Left lung (tissue), 10 donors: ENCODE measurements around the gene CLIC4. TPM values are rescaled to one million over a fixed set of nuclear protein-coding genes. Genes with fewer than 3 reads are reported as not detected.

Source experiments
- ATAC-seq: fragments of 200-7000 bp; cut with Tn5 transposase; one replicate; pipeline ENCODE4 v1.9.1; 2020; ENCODE audit warnings: moderate library complexity
- DNase-seq, 4 donors: peaks; one replicate each; pipeline ENCODE4 v3.0.0-alpha.2; 2013 to 2020
- H3K27ac ChIP-seq, 2 donors: fragments of 200-600 bp; sonication (generic) in 1 of 2; one replicate each; pipeline versions ENCODE4 v1.5.0 to v1.8.0; 2020 to 2021
- H3K27me3 ChIP-seq, 2 donors: fragments of 200-600 bp; sonication (generic) in 1 of 2; one replicate each; pipeline versions ENCODE4 v1.5.0 to v1.8.0; 2020 to 2021
- H3K36me3 ChIP-seq, 2 donors: fragments of 200-600 bp; sonication (generic) in 1 of 2; one replicate each; pipeline versions ENCODE4 v1.5.0 to v1.8.0; 2020 to 2021
- H3K4me1 ChIP-seq, 2 donors: fragments of 200-600 bp; one replicate each; pipeline ENCODE4 v1.8.0; 2021
- H3K4me3 ChIP-seq, 2 donors: fragments of 200-600 bp; sonication (generic) in 1 of 2; one replicate each; pipeline versions ENCODE4 v1.5.0 to v1.8.0; 2020 to 2021; ENCODE audit warnings: mild to moderate bottlenecking in 1 of 2
- H3K9me3 ChIP-seq, 2 donors: fragments of 200-600 bp; sonication (generic) in 1 of 2; one replicate each; pipeline versions ENCODE4 v1.5.0 to v1.8.0; 2020 to 2021
- CTCF ChIP-seq, 2 donors: fragments of 200-600 bp; sonication (generic) in 1 of 2; IDR thresholded peaks; one replicate each; pipeline versions ENCODE4 v1.5.0 to v1.8.0; 2021; ENCODE audit warnings: antibody characterized with exemption in 2 of 2
- intact Hi-C, 2 donors: fragments of 100-400 bp; cut with DNase I; formaldehyde crosslinking; loops; one replicate each; pipeline versions ENCODE4 v1.11.2 to v1.14.2; 2022
- polyA plus RNA-seq, 6 donors: library from polyadenylated mRNA; unstranded; fragments of 120-200 nt; gene quantifications; one replicate each; pipeline ENCODE4 v1.2.1, GENCODE V29; 2013; ENCODE audit not compliant: insufficient read length in 6 of 6
- total RNA-seq, 2 donors: library from RNA; stranded (reverse); fragmentation: NEBNext Ultra II Directional; extraction: Animal tissue kit (Norgen Biotek cat#: 25700); gene quantifications; one replicate each; pipeline ENCODE4 v1.2.1, GENCODE V29; 2021
- donor health status: DM: no; HTN: yes; CAD: no.
- donor health status: DM: no; HTN: no; CAD: no.

The CLIC4 gene
- total and polyA plus RNA-seq, 8 donors, result 158 to 257 (median 224) TPM

GRCh38 chr1:24825174-24825573, 79.9 kb downstream of the CLIC4 start:
- Histone ChIP-seq H3K27ac (no peak overlapping the region), H3K4me1 (peaks cover 15 to 53% of the 10 kb centered on the region in 2 donors), H3K4me3 (no peak overlapping the region), H3K27me3 (no peaks in the 10 kb centered on the region), H3K36me3 (no peaks in the 10 kb centered on the region), H3K9me3 (no peaks in the 10 kb centered on the region)
- DNase-seq (no peak), ATAC-seq (no peak)
- intact Hi-C loops, result loop anchor here in 1 of 2 donors (5.0 kb wide), 1 partner anchor 73 kb away; no protein-coding TSS in a partner anchor
- TF ChIP-seq CTCF (IDR thresholded peaks at IDR 0.05), result no peak

GRCh38 chr1:24826510-24826909, 81.3 kb downstream of the CLIC4 start:
- no peaks in the 10 kb centered on the region for H3K36me3 ChIP-seq
- intact Hi-C loops, result loop anchor here in 1 of 2 donors (5.0 kb wide), 1 partner anchor 74 kb away; no protein-coding TSS in a partner anchor
- peaks cover 19 to 66% of the 10 kb centered on the region in 2 donors for H3K4me1 ChIP-seq
- no peaks in the 10 kb centered on the region for H3K9me3 ChIP-seq
- H3K27ac ChIP-seq, result no peak overlapping the region
- no peak for ATAC-seq
- H3K4me3 ChIP-seq, result no peak overlapping the region
- no peak for DNase-seq
- TF ChIP-seq CTCF (IDR thresholded peaks at IDR 0.05), result no peak
- no peaks in the 10 kb centered on the region for H3K27me3 ChIP-seq

- no peak overlapping the region for H3K27ac ChIP-seq
- intact Hi-C loops, result loop anchor here in 1 of 2 donors (5.0 kb wide), 1 partner anchor 75 kb away; no protein-coding TSS in a partner anchor
Measured at GRCh38 chr1:24827379-24828135, 82.3 kb downstream of the CLIC4 start.

GRCh38 chr1:24828183-24828886, 83.1 kb downstream of the CLIC4 start:
- peak overlapping the region; percentile 5 to 35 for H3K27ac ChIP-seq

More at GRCh38 chr1:24827379-24828135, 82.3 kb downstream of the CLIC4 start:
- DNase-seq, result no peak
- TF ChIP-seq CTCF (IDR thresholded peaks at IDR 0.05), result no peak
- H3K9me3 ChIP-seq, result no peaks in the 10 kb centered on the region
- no peaks in the 10 kb centered on the region for H3K27me3 ChIP-seq
- H3K36me3 ChIP-seq, result no peaks in the 10 kb centered on the region
- H3K4me1 ChIP-seq, result peaks cover 19 to 66% of the 10 kb centered on the region in 2 donors
- no peak for ATAC-seq
- no peak overlapping the region for H3K4me3 ChIP-seq

More at GRCh38 chr1:24828183-24828886, 83.1 kb downstream of the CLIC4 start:
- no peak overlapping the region for H3K4me3 ChIP-seq
- no peaks in the 10 kb centered on the region for H3K27me3 ChIP-seq
- no peak for TF ChIP-seq CTCF (IDR thresholded peaks at IDR 0.05)
- no peaks in the 10 kb centered on the region for H3K9me3 ChIP-seq
- H3K4me1 ChIP-seq, result peaks cover 13 to 58% of the 10 kb centered on the region in 2 donors
- ATAC-seq (no peak), DNase-seq (no peak)
- H3K36me3 ChIP-seq, result no peaks in the 10 kb centered on the region
- intact Hi-C loops, result loop anchor here in 1 of 2 donors (5.0 kb wide), 1 partner anchor 76 kb away; no protein-coding TSS in a partner anchor
